ENCODE measurements around the gene GOLGA6L7.
"Not testable (repeated sequence)": the region's sequence is repeated elsewhere in the genome, so short reads cannot be mapped to it uniquely, and the experiment has no call there.

The GOLGA6L7 gene, protein sequence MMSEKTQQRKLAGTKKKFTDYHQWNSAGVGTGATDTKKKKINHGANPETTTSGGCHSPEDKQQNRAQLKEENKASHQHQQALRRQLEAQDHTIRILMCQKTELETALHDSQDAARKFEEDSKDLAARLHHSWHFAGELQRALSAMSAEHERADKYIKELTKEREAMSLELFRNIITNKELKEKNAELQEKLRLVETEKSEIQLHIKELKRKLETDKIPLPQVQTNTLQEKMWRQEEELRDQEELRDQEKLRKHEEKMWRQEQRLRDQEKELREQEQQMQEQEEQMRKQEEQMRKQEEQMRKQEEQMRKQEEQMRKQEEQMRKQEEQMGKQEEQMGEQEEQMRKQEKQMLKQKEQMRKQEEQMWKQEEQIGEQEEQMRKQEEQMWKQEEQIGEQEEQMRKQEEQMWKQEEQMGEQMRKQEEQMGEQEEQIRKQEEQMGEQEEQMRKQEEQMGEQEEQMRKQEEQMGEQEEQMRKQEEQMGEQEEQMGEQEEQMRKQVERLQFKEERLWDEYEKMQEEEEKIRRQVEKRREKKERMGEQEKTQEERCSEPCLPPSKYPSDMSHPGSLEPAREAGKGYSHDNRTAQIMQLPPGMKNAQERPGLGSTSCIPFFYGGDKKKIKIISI

DNA sequence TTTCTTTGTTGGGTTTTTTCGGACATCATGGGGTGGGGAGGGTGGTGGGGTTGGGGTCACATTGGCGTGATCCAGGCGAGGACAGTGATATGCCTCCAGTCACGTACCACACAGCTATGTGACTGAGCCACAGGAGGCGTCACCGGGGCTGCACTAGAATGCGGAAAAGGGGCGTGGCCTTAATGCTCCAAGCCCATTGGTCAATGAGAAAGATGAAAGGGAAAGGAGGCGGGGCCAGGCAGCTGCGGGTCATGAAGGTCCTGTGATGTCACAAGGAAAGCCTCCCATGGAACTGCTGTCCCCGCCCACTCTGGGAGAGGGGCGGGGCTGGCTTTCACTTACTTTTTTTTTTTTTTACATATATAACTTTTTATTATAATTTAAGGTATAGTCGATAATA is at the start of gene GOLGA6L7:
GOLGA6L7 (minus strand) TSS at position 124 of the 400 bp plus-strand sequence; CDS start at position 29, 95 bp downstream.
- in situ Hi-C loops (cut with MboI; ENCODE audit: low pct_unique_long_range_greater_than_20kb, low sequenced_read_pairs); DNase-seq: not testable (repeated sequence)

DNA sequence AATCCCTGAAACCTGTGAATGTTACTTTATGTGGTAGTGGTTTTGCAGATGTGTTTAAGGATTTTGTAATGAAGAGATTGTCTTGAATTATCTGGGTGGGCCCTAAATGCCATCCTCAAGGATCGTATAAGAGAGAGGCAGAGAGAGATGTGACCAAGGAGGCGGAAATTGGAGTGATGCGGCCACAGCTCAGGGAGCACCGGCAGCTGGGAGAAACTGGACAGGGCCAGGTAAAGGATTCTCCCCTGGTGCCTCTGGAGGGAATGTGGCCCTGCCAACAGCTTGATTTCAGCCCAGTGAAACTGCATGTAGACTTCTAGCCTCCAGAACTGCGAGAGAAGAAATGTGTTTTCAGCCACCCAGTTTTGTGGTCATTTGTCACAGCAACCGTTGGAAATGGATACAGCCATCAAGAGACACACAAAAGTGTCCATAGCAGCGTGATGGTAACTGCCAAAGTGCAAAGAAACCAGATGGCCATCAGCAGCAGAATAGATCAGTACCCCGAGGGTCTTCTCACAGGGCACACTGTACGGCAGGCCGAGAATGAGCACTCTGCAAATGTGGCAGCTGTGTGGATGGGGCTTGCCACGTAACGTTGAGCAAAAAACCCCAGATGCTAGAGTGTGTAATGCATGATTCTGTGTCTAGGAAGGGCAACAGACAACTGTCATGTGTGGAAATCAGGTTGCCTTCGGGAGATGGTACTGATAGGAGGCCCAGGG is 49.6 kb upstream of the GOLGA6L7 start:
- in situ Hi-C loops (cut with MboI; ENCODE audit: low pct_unique_long_range_greater_than_20kb, low sequenced_read_pairs), result no loop called here

GRCh38 chr15:28896951-28897350 is 48.5 kb upstream of the GOLGA6L7 start:
- in situ Hi-C loops (cut with MboI; ENCODE audit: low pct_unique_long_range_greater_than_20kb, low sequenced_read_pairs), result no loop called here
- no peak for DNase-seq

More for the DNA sequence above, 49.6 kb upstream of the GOLGA6L7 start:
- no peak for DNase-seq

GRCh38 chr15:28895566-28895965 is 47.1 kb upstream of the GOLGA6L7 start:
- DNase-seq, result no peak
- in situ Hi-C loops (cut with MboI; ENCODE audit: low pct_unique_long_range_greater_than_20kb, low sequenced_read_pairs), result no loop called here

DNA sequence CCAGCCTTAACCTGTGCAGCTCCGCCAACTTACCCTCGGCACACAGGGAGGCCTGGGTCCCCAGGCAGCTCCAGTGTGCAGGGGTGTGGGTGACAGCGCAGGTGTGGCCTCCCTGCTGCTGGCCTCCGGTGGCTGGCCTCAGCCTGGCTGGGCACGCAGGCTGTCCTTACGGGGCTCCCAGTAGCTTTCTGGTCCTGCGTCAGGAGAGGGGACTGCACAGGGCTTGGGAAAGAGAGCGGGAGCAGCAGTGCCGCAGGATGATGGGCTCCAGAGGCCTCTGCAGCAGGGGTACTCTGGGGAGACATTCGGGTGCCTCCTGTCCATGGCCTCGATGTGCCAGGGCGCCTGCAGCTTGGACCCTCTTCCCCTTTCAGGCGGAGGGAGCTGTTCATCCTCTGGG is 46.7 kb upstream of the GOLGA6L7 start:
- DNase-seq, result no peak
- in situ Hi-C loops (cut with MboI; ENCODE audit: low pct_unique_long_range_greater_than_20kb, low sequenced_read_pairs), result no loop called here

- DNase-seq, result no peak
- in situ Hi-C loops (cut with MboI; ENCODE audit: low pct_unique_long_range_greater_than_20kb, low sequenced_read_pairs), result no loop called here
These were observed 46.2 kb upstream of the GOLGA6L7 start for GRCh38 chr15:28894631-28895030.

DNA sequence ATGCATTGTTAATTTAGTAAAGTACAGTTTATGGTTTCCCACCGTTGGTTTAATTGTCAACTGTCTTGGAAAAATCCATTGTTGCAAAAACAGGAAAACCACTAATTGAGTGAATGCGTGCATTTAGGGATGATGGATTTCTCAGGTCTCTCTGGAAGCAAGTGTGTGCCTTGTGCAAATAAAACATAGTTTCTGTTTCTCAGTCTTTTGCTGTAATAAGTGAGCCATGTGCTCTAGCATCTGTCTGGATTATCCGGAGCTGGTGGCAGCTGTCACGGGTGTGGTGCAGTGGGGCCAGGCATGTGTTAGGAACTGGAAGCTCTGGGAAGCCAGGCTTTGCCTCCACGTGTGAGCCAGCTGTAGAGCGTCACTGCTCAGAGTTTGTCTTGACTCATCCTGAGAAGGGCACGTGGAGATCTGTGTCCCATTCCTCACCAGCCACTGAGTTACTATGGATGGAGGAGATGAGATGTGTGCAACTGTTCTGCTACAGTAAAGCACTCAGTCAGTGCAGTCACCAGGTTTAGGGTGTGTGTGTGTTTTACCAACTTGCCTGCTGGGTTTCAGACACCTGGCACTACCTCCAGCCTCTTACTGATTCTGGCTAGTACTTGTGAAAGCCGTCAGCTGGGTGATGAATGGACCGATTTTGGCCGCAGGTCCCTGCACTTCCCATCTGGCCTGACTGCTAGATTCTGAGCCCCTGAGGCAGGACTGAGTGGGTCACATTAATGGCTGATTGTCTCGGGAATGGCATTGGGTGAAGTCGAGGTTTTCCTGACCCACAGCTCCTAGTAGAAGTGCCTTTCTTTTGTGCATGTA is 44.6 kb upstream of the GOLGA6L7 start:
- in situ Hi-C loops (cut with MboI; ENCODE audit: low pct_unique_long_range_greater_than_20kb, low sequenced_read_pairs), result no loop called here
- DNase-seq, result peak; percentile 77

DNA sequence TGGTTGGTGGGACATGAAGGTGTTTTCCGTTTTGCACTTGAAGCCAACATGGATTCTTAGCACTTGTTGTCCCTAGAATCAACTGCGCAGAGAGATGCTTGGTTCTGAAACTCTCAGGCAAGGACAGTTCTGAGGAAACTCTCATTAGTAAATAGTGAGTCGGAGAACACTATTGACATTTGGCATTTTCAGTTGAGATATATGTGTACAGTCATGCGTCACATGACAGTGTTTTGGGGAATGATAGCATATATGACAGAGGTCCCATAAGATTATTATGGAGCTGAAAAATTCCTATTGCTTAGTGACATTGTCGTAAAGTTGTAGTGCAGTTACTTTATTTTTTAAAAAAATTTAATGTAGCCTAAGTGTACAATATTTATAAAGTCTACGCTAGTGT is 43.1 kb upstream of the GOLGA6L7 start:
- no peak for DNase-seq
- in situ Hi-C loops (cut with MboI; ENCODE audit: low pct_unique_long_range_greater_than_20kb, low sequenced_read_pairs), result no loop called here

GRCh38 chr15:28890711-28891495 is 42.5 kb upstream of the GOLGA6L7 start:
- no peak for DNase-seq
- in situ Hi-C loops (cut with MboI; ENCODE audit: low pct_unique_long_range_greater_than_20kb, low sequenced_read_pairs), result no loop called here

- DNase-seq; in situ Hi-C loops (cut with MboI; ENCODE audit: low pct_unique_long_range_greater_than_20kb, low sequenced_read_pairs): not testable (repeated sequence)
These were observed 41.8 kb upstream of the GOLGA6L7 start for GRCh38 chr15:28890291-28890690.

DNA sequence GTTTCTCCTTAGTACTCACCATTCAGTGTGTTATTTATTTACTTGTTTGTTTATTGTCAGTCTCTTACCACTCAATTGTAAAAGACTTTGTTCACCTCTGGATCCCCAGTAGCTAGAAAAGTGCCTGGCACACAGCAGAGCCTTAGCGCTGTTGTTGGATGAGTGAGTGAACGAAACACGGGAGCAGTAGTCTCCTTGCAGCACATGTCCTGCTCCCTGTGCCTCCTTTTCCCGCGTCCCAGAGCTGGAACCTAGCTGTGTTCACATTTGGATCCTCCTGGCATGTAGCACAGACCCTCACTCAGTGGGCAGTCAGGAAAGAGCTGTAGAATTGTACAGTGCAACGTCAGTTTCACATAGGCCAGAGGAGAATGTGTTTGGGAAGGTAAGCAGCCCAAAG is 41.4 kb upstream of the GOLGA6L7 start:
- in situ Hi-C loops (cut with MboI; ENCODE audit: low pct_unique_long_range_greater_than_20kb, low sequenced_read_pairs); DNase-seq: not testable (repeated sequence)

- no peak for DNase-seq
- in situ Hi-C loops (cut with MboI; ENCODE audit: low pct_unique_long_range_greater_than_20kb, low sequenced_read_pairs), result no loop called here
These were observed 40.9 kb upstream of the GOLGA6L7 start for GRCh38 chr15:28889346-28889745.

GRCh38 chr15:28888900-28889299 is 40.5 kb upstream of the GOLGA6L7 start:
- in situ Hi-C loops (cut with MboI; ENCODE audit: low pct_unique_long_range_greater_than_20kb, low sequenced_read_pairs), result no loop called here
- DNase-seq, result no peak

- DNase-seq, result no peak
- in situ Hi-C loops (cut with MboI; ENCODE audit: low pct_unique_long_range_greater_than_20kb, low sequenced_read_pairs), result no loop called here
These were observed 40.0 kb upstream of the GOLGA6L7 start for GRCh38 chr15:28888302-28888894.

DNA sequence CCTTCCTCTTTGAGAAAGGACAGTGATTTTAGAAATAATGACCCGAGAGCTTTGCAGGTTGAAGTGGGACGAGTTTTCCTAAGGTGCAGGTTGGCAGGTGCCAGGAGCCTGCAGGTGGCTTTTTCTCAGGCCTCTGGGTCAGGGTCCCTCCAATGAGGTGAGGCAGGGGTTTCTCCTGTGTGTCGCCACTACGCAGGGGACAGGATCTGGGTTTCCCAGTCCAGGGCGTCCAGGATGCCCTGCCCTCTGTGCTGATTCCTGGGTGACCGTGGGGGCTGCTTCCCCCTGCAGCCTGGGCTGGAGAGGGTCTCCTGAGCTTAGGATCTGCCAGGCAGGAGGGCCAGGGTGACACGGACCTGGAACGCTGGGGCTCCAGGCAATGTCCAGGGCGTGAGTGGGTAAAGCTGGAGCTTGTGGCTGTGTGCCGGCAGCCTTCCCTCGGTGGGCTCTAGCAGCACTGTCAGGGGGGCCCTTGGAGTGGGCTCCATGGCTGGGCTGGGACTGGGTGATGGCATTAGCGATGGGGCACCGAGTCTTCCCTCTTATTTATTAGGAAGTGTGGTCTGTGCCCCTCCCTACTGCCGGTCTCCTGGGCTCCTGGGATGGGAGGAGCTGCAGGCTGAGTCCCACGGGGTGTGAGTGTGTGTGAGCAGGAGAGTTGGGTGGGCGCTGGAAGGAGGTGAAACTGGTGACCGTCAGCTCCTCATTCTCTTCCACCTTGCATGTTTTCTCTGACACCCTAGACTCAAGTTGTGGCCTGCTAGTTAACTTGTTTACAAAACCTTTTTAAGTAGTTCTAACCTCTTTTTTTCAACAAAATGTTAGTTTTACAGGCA is 39.1 kb upstream of the GOLGA6L7 start:
- in situ Hi-C loops (cut with MboI; ENCODE audit: low pct_unique_long_range_greater_than_20kb, low sequenced_read_pairs), result no loop called here
- no peak for DNase-seq

DNA sequence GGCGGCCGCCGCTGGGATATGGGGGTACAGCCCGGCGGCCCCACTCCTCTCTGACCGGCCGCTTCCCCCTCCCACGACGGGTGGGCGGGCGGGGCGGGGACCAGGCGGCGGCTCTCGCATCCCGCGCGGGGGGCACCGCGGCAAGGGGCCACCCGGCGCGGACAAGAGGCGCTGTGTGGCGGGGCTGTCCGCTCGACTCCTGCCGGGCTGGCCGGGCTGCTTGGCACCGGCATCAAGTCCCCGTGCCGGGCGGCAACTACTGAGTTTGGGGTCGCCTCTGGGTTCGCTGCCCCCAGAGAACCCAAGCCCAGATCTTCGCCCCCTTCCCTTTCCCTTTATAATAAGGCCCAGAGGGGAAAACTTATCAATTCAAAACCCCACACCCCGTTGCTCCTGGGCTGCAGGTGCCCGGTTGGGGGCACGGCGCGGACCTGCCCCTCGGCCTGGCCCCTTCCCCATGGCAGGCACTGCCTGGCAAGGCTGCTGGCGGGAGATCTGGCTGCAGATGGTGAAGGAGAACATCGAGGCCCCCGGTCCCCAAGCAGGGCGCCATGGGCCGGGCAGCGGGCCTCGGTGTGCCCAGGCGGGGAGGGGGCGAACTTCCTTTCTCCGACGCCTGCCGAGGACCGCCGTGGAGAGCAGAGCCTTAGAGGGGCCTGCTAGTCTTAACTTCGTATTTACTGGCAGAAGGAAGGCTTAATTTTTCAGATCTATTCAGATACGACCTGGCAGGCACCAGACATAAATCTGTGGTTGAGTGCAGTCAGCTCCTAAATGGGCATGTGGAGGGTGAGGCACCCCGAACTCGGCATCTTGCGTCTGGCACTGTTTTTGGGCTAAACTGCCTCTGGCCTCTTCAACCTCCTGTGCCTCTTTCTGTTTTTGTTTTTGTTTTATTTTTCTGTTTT is 38.2 kb upstream of the GOLGA6L7 start:
- in situ Hi-C loops (cut with MboI; ENCODE audit: low pct_unique_long_range_greater_than_20kb, low sequenced_read_pairs), result no loop called here
- DNase-seq, result no peak

All from KBM-7 (cell line).